ENCODE measurements around the gene LEFTY1. TPM values are rescaled to one million over a fixed set of nuclear protein-coding genes. Genes with fewer than 3 reads are reported as not detected.

Gene LEFTY1
- total and polyA plus RNA-seq, 2 of the 13 experiments (the other 11 are each of a cell fraction or from before 2014, with no cell fraction given) = 0.29 to 0.79 TPM

- intact Hi-C loops (cut with micrococcal nuclease; ENCODE audit: unreplicated experiment) = no loop called here
- peaks cover 18 to 73% of the 10 kb centered on the region in 2 experiments for H3K36me3 ChIP-seq (replicated peaks in 1 of 2; ENCODE audit: control insufficient read depth in 1 of 2, insufficient read depth in 2 of 2, low read length in 2 of 2)
- H2AFZ ChIP-seq (ENCODE audit: low read length) = no peak overlapping the region
- ChIA-PET CTCF (ENCODE audit: low intra/inter-chr PET ratio, low total read pairs) (no interaction called here), POLR2A (interaction anchor here (2.2 kb wide), 1 partner anchor 11 kb away, joined by 12 read pairs; the partner anchor contains the start of gene TMEM63A)
- FAIRE-seq (no peak), DNase-seq (ENCODE audit: low spot score) (no peak), ATAC-seq (no peak)
- BruUV-seq (replicated peaks) = no TSS peak
- H3K4me3 ChIP-seq (replicated peaks in 1 of 3; ENCODE audit: insufficient read depth in 1 of 3, low read depth in 2 of 3, low read length in 3 of 3) = no peak overlapping the region
- H3K9me3 ChIP-seq (ENCODE audit: low read length) = no peaks in the 10 kb centered on the region
- no peaks in the 10 kb centered on the region for H3K79me2 ChIP-seq (ENCODE audit: insufficient read depth, low read length)
- in situ Hi-C loops (cut with HindIII; ENCODE audit: extremely low pct_ligation_motif_present, low pct_unique_long_range_greater_than_20kb) = no loop called here
- TF ChIP-seq FOSL2 (CRISPR knock-in tag; IDR thresholded peaks at IDR 0.05) (0 out of 2 replicates have a peak, but pooled peaks have one; percentile 22), ZKSCAN1 (IDR thresholded peaks at IDR 0.05; ENCODE audit: low read length) (peak; percentile 60; the same call in 1 of the 2 replicates), SOX13 (IDR thresholded peaks at IDR 0.05) (no peak), SOX13 (CRISPR knock-in tag; conservative IDR thresholded peaks at IDR 0.05 in 1 of 2, IDR thresholded peaks at IDR 0.05 in 1 of 2) (0 out of 4 replicates have a peak, but pooled peaks of 1 of the 2 experiments have one; percentile 7), ISL2 (CRISPR knock-in tag; IDR thresholded peaks at IDR 0.05) (no peak), ZNF720 (CRISPR knock-in tag; IDR thresholded peaks at IDR 0.05) (no peak), TBX2 (CRISPR knock-in tag; IDR thresholded peaks at IDR 0.05; ENCODE audit: borderline replicate concordance) (0 out of 2 replicates have a peak, but pooled peaks have one; percentile 18)
- peaks cover 8% of the 10 kb centered on the region; the same call in 1 of the 2 replicates for H3K4me1 ChIP-seq (ENCODE audit: insufficient read depth, low read length)
- 92% methylated on average over 10 of the region's 11 CpGs for WGBS (ENCODE audit: low lambda C conversion rate)
- no peak overlapping the region for H3K9ac ChIP-seq (ENCODE audit: insufficient read depth, low read depth, low read length)
- H3K4me2 ChIP-seq (ENCODE audit: low read depth, low read length) = no peak overlapping the region
- no peaks in the 10 kb centered on the region for H3K27me3 ChIP-seq (ENCODE audit: control insufficient read depth in 1 of 2, insufficient read depth in 2 of 2, low read length in 2 of 2)
- no peak overlapping the region for H3K27ac ChIP-seq (ENCODE audit: extremely low read length, insufficient read depth, low read length)
- no peaks in the 10 kb centered on the region for H4K20me1 ChIP-seq (ENCODE audit: insufficient read depth, low read length)
Measured at GRCh38 chr1:225871359-225872074, 17.4 kb downstream of the LEFTY1 start.

GRCh38 chr1:225870911-225871310 lies 18.0 kb downstream of the LEFTY1 start:
- Histone ChIP-seq H3K27me3 (ENCODE audit: control insufficient read depth in 1 of 2, insufficient read depth in 2 of 2, low read length in 2 of 2) (no peaks in the 10 kb centered on the region), H3K27ac (ENCODE audit: extremely low read length, insufficient read depth, low read length) (no peak overlapping the region), H4K20me1 (ENCODE audit: insufficient read depth, low read length) (no peaks in the 10 kb centered on the region), H3K4me3 (replicated peaks in 1 of 3; ENCODE audit: insufficient read depth in 1 of 3, low read depth in 2 of 3, low read length in 3 of 3) (no peak overlapping the region), H3K4me2 (ENCODE audit: low read depth, low read length) (no peak overlapping the region), H3K79me2 (ENCODE audit: insufficient read depth, low read length) (no peaks in the 10 kb centered on the region), H3K9me3 (ENCODE audit: low read length) (no peaks in the 10 kb centered on the region), H3K4me1 (ENCODE audit: insufficient read depth, low read length) (peaks cover 8% of the 10 kb centered on the region; the same call in 1 of the 2 replicates), H3K36me3 (replicated peaks in 1 of 2; ENCODE audit: control insufficient read depth in 1 of 2, insufficient read depth in 2 of 2, low read length in 2 of 2) (peaks cover 19 to 79% of the 10 kb centered on the region in 2 experiments), H3K9ac (ENCODE audit: insufficient read depth, low read depth, low read length) (no peak overlapping the region), H2AFZ (ENCODE audit: low read length) (no peak overlapping the region)
- no peak for DNase-seq (ENCODE audit: low spot score)
- BruUV-seq (replicated peaks) = no TSS peak
- intact Hi-C loops (cut with micrococcal nuclease; ENCODE audit: unreplicated experiment) (no loop called here), in situ Hi-C loops (cut with HindIII; ENCODE audit: extremely low pct_ligation_motif_present, low pct_unique_long_range_greater_than_20kb) (no loop called here)
- no peak for FAIRE-seq
- no peak for ATAC-seq
- ChIA-PET POLR2A (interaction anchor here (2.2 kb wide), 1 partner anchor 11 kb away, joined by 12 read pairs; the partner anchor contains the start of gene TMEM63A), CTCF (ENCODE audit: low intra/inter-chr PET ratio, low total read pairs) (no interaction called here)
- WGBS (ENCODE audit: low lambda C conversion rate) = 97% methylated on average over 3 of the region's 3 CpGs
- TF ChIP-seq ZBTB21 (CRISPR knock-in tag; IDR thresholded peaks at IDR 0.05) (no peak), SMAD9 (CRISPR knock-in tag; IDR thresholded peaks at IDR 0.05) (no peak), ZNF530 (CRISPR knock-in tag; IDR thresholded peaks at IDR 0.05; ENCODE audit: low read depth) (no peak), ZNF605 (CRISPR knock-in tag; IDR thresholded peaks at IDR 0.05) (no peak), JDP2 (CRISPR knock-in tag; IDR thresholded peaks at IDR 0.05; ENCODE audit: borderline replicate concordance) (no peak), GZF1 (CRISPR knock-in tag; IDR thresholded peaks at IDR 0.05) (no peak), MIXL1 (CRISPR knock-in tag; IDR thresholded peaks at IDR 0.05) (no peak), ZBTB20 (CRISPR knock-in tag; IDR thresholded peaks at IDR 0.05; ENCODE audit: borderline replicate concordance, low read depth) (no peak), THAP7 (CRISPR knock-in tag; IDR thresholded peaks at IDR 0.05) (no peak), ZNF468 (CRISPR knock-in tag; IDR thresholded peaks at IDR 0.05) (no peak), KDM3A (CRISPR knock-in tag; IDR thresholded peaks at IDR 0.05; ENCODE audit: low read depth) (no peak), ZNF329 (CRISPR knock-in tag; IDR thresholded peaks at IDR 0.05; ENCODE audit: low read depth) (no peak), ZNF567 (CRISPR knock-in tag; IDR thresholded peaks at IDR 0.05; ENCODE audit: borderline replicate concordance) (no peak)
